B cell (primary cell): ENCODE measurements around the gene USP48. TPM values are rescaled to one million over a fixed set of nuclear protein-coding genes. Genes with fewer than 3 reads are reported as not detected.
A peak's percentile ranks its signal among the peaks of the same experiment; 100 is the strongest.

Experiments
- ATAC-seq: fragments of 200-7000 bp; cut with Tn5 transposase; one replicate; pipeline ENCODE4 v1.10.0; 2021; ENCODE audit warnings: low read depth, mild to moderate bottlenecking, moderate number of reproducible peaks, moderate library complexity
- CTCF ChIA-PET: fragments of 350-600 bp; sonication (Branson Sonifier 250); formaldehyde crosslinking; loops from one replicate; lab custom pipeline; 2021; ENCODE audit warnings: antibody characterized with exemption, inconsistent platforms; lab: Charles Lee
- POLR2A ChIA-PET: fragments of 350-600 bp; sonication (Branson Sonifier 250); formaldehyde crosslinking; loops from one replicate; lab custom pipeline; 2021; ENCODE audit warnings: antibody characterized with exemption; lab: Charles Lee
- DNase-seq: peaks from one replicate; pipeline ENCODE4 v3.0.0; 2013
- H2AFZ ChIP-seq: 2 replicates; pipeline ENCODE4 v1.6.1; 2012; ENCODE audit warnings: mild to moderate bottlenecking, low read depth, low read length; ENCODE audit not compliant: insufficient read depth, poor library complexity, severe bottlenecking
- H3K27ac ChIP-seq, 2 donors: 1 replicate in 1 of 2; 2 replicates in 1 of 2; pipeline ENCODE4 v1.5.1; 2012 to 2013; ENCODE audit warnings: low read length in 2 of 2, mild to moderate bottlenecking in 2 of 2, moderate library complexity in 1 of 2
- H3K27me3 ChIP-seq, 4 experiments: fragments of 200-600 bp in 1 of 4; sonication (generic) in 1 of 4; replicated peaks in 1 of 4; 1 replicate in 2 of 4; 2 replicates in 2 of 4; pipeline versions ENCODE4 v1.6.1 to v1.7.0; 2013 to 2016; ENCODE audit warnings: low read length in 3 of 4, mild to moderate bottlenecking in 2 of 4, mixed read lengths in 1 of 4, moderate library complexity in 1 of 4; ENCODE audit not compliant: insufficient read depth in 4 of 4, control insufficient read depth in 3 of 4; ENCODE audit errors: control extremely low read depth in 1 of 4
- H3K36me3 ChIP-seq, 2 experiments: replicated peaks in 1 of 2; 1 replicate in 1 of 2; 2 replicates in 1 of 2; pipeline versions ENCODE4 v1.6.1 to v1.7.1; 2013; ENCODE audit warnings: low read length in 1 of 2; ENCODE audit not compliant: insufficient read depth in 2 of 2, control insufficient read depth in 1 of 2; ENCODE audit errors: control extremely low read depth in 1 of 2, extremely low read depth in 1 of 2
- H3K4me1 ChIP-seq, 2 donors: fragments of 200-600 bp in 1 of 2; sonication (generic) in 1 of 2; 1 replicate in 1 of 2; 2 replicates in 1 of 2; pipeline versions ENCODE4 v1.5.1 to v1.6.1; 2013 to 2017; ENCODE audit warnings: low read length in 2 of 2; ENCODE audit not compliant: control insufficient read depth in 2 of 2, insufficient read depth in 2 of 2
- H3K4me2 ChIP-seq: replicated peaks from 2 replicates; pipeline ENCODE3; 2012; ENCODE audit warnings: mild to moderate bottlenecking, low read depth, low read length; ENCODE audit not compliant: poor library complexity, severe bottlenecking
- H3K4me3 ChIP-seq, 5 experiments: fragments of 200-600 bp in 1 of 5; sonication (generic) in 1 of 5; 1 replicate in 3 of 5; 2 replicates in 2 of 5; pipeline versions ENCODE4 v1.5.1 to v1.7.0; 2011 to 2016; ENCODE audit warnings: low read length in 4 of 5, mild to moderate bottlenecking in 4 of 5, low read depth in 2 of 5, control low read depth in 1 of 5, moderate library complexity in 1 of 5; ENCODE audit not compliant: insufficient read depth in 1 of 5; ENCODE audit errors: control extremely low read depth in 1 of 5, extremely low read depth in 1 of 5
- H3K79me2 ChIP-seq: fragments of 200-600 bp; sonication (generic); one replicate; pipeline ENCODE4 v1.6.0; 2016; ENCODE audit warnings: low read length; ENCODE audit not compliant: control insufficient read depth, insufficient read depth
- H3K9ac ChIP-seq: fragments of 200-600 bp; sonication (generic); 2 replicates; pipeline ENCODE4 v1.6.1; 2017; ENCODE audit warnings: mild to moderate bottlenecking, low read length, moderate library complexity
- H3K9me3 ChIP-seq, 3 donors: one replicate each; pipeline versions ENCODE4 v1.6.1 to v1.7.1; 2013; ENCODE audit warnings: low read length in 2 of 3; ENCODE audit not compliant: control insufficient read depth in 2 of 3, insufficient read depth in 1 of 3; ENCODE audit errors: control extremely low read depth in 1 of 3
- H4K20me1 ChIP-seq: 2 replicates; pipeline ENCODE4 v1.6.0; 2012; ENCODE audit warnings: mild to moderate bottlenecking, low read length; ENCODE audit not compliant: insufficient read depth, control insufficient read depth, poor library complexity, severe bottlenecking
- H3K27ac Mint-ChIP-seq: one replicate; pipeline ENCODE4 v1.8.0; 2021; ENCODE audit warnings: mixed read lengths
- H3K27me3 Mint-ChIP-seq: one replicate; pipeline ENCODE4 v1.8.0; 2021; ENCODE audit warnings: mixed read lengths
- H3K4me1 Mint-ChIP-seq: one replicate; pipeline ENCODE4 v1.8.0; 2021; ENCODE audit warnings: mixed read lengths
- H3K4me3 Mint-ChIP-seq: one replicate; pipeline ENCODE4 v1.8.0; 2021; ENCODE audit warnings: mixed read lengths
- H3K9me3 Mint-ChIP-seq: one replicate; pipeline ENCODE4 v1.8.0; 2022; ENCODE audit warnings: mixed read lengths; ENCODE audit not compliant: insufficient read depth
- EZH2 ChIP-seq: IDR thresholded peaks from 2 replicates; pipeline ENCODE4 v1.6.1; 2012; ENCODE audit warnings: borderline replicate concordance, low read depth, mild to moderate bottlenecking, moderate library complexity, low read length; ENCODE audit not compliant: insufficient read depth, poor library complexity, severe bottlenecking
- WGBS: methylation state at CpG from one replicate; pipeline ENCODE4 v1.1.5; 2013; ENCODE audit warnings: missing lambda C conversion rate; ENCODE audit not compliant: insufficient coverage; 5-methylcytosine and 5-hydroxymethylcytosine counted together
- intact Hi-C: fragments of 100-400 bp; cut with micrococcal nuclease; formaldehyde crosslinking; loops from one replicate; pipeline ENCODE4 v1.10.0; 2022
- polyA plus RNA-seq: library from polyadenylated mRNA; depleted of rRNA; stranded (reverse); fragments of >200 nt; gene quantifications from 2 replicates; pipeline ENCODE4 v1.2.3, GENCODE V29; 2012
- total RNA-seq, 2 donors: library from RNA; stranded (reverse); fragments of 120-200 nt in 1 of 2; gene quantifications; 1 replicate in 1 of 2; 2 replicates in 1 of 2; pipeline versions ENCODE4 v1.2.3 to v1.2.4, GENCODE V29; 2013 to 2022
- TF ChIP-seq, protein P1 (sequence below): fragments of 200-600 bp; IDR thresholded peaks from one replicate; pipeline ENCODE4 v1.8.0; 2022; ENCODE audit warnings: antibody characterized with exemption, mild to moderate bottlenecking

The USP48 gene
- total and polyA plus RNA-seq, 2 donors (not counting 1 experiment from before 2014, with no cell fraction given), result 21.2 to 135 TPM

DNA sequence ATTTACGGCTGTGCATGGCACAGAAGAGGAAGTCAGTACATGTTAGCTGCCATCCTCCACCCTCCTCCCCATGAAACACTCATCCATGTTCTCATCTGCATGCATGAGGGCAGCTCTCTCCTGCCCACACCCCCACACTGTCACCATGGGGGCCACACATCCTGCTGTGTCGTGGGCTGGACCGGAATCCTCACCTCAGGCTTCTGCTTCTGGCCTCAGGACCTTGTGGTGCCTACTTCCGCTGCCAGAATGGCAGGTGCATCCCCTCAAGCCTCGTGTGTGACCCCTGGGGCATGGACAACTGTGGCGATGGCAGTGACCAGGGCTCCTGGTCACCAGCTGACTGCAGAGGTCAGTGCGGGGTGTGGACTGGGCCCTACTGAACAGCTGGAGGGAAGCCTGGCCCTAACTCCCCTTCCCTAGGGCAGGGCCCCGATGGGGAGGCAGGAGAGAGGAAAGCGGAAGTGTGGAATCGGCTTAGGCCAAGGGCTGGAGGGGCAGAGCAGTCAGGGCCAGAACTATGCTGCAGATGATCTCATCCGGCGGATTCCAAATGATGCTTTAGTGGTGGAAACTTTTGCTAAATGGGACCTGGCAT, 32.9 kb upstream of the USP48 start:
- Histone ChIP-seq H3K4me3 (no peak overlapping the region), H3K4me1 (peaks cover 11 to 23% of the 10 kb centered on the region in 2 donors), H2AFZ (peak overlapping the region; percentile 9), H4K20me1 (no peaks in the 10 kb centered on the region), H3K4me2 (no peak overlapping the region), H3K36me3 (no peaks in the 10 kb centered on the region), H3K9me3 (peaks cover 0 to 3% (median 3%) of the 10 kb centered on the region in 3 donors), H3K79me2 (no peaks in the 10 kb centered on the region), H3K27ac (peak overlapping the region; percentile 30 to 54), H3K9ac (no peak overlapping the region), H3K27me3 (no peaks in the 10 kb centered on the region)
- ATAC-seq (peak; percentile 41), DNase-seq (peak; percentile 53)
- ChIA-PET CTCF (no interaction called here), POLR2A (no interaction called here)
- intact Hi-C loops, result no loop called here
- Mint-ChIP-seq H3K4me1 (peaks cover 17% of the 10 kb centered on the region), H3K9me3 (no peaks in the 10 kb centered on the region), H3K4me3 (peak overlapping the region; percentile 59), H3K27me3 (peaks cover 5% of the 10 kb centered on the region), H3K27ac (peak overlapping the region; percentile 68)
- TF ChIP-seq, protein P1, sequence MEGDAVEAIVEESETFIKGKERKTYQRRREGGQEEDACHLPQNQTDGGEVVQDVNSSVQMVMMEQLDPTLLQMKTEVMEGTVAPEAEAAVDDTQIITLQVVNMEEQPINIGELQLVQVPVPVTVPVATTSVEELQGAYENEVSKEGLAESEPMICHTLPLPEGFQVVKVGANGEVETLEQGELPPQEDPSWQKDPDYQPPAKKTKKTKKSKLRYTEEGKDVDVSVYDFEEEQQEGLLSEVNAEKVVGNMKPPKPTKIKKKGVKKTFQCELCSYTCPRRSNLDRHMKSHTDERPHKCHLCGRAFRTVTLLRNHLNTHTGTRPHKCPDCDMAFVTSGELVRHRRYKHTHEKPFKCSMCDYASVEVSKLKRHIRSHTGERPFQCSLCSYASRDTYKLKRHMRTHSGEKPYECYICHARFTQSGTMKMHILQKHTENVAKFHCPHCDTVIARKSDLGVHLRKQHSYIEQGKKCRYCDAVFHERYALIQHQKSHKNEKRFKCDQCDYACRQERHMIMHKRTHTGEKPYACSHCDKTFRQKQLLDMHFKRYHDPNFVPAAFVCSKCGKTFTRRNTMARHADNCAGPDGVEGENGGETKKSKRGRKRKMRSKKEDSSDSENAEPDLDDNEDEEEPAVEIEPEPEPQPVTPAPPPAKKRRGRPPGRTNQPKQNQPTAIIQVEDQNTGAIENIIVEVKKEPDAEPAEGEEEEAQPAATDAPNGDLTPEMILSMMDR, result no peak
- no peak for TF ChIP-seq EZH2
- 52% methylated on average over 10 of the region's 12 CpGs for WGBS

DNA sequence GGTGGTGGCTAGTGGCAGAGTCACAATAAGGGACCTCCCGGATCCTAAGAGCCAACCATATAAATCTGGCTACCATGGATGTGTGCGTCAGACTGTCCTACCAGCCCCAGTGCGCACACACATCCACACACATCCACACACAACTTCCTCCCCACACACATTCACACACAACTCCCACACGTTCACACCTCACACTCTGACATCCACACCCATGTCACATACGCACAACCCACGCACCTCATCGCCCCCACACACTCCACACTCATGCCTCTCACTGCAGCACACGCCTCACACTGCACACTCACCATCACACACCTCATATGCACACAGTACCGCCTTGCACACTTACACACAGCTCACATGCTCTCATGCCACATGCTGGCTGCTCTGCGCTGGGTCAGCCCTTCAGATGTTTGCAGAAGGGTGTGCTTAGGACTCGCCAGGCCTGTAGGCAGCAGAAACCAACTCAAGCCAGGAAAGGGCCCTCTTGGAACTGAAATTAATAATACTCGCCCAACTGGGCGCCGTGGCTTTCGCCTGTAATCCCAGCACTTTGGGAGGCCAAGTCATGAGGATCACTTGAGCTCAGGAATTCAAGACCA, 32.1 kb upstream of the USP48 start:
- H3K27me3 Mint-ChIP-seq, result peaks cover 8% of the 10 kb centered on the region
- H3K4me3 Mint-ChIP-seq, result peak overlapping the region; percentile 74
- H3K27ac Mint-ChIP-seq, result peak overlapping the region; percentile 60
- CTCF ChIA-PET, result no interaction called here
- no peaks in the 10 kb centered on the region for H3K9me3 Mint-ChIP-seq
- peak overlapping the region; percentile 67 for H3K9ac ChIP-seq
- no peak overlapping the region for H3K4me3 ChIP-seq
- H3K4me2 ChIP-seq, result peak overlapping the region; percentile 91
- no peaks in the 10 kb centered on the region for H3K27me3 ChIP-seq
- peaks cover 0 to 3% (median 3%) of the 10 kb centered on the region in 3 donors for H3K9me3 ChIP-seq
- intact Hi-C loops, result no loop called here
- 91% methylated on average over 15 of the region's 15 CpGs for WGBS
- peak overlapping the region; percentile 76 for H2AFZ ChIP-seq
- peaks cover 11 to 23% of the 10 kb centered on the region in 2 donors for H3K4me1 ChIP-seq
- H3K27ac ChIP-seq, result peak overlapping the region; percentile 1 to 32
- no peak for ATAC-seq
- no peaks in the 10 kb centered on the region for H3K79me2 ChIP-seq
- TF ChIP-seq, protein P1, result no peak
- no peak for TF ChIP-seq EZH2
- no peaks in the 10 kb centered on the region for H3K36me3 ChIP-seq
- POLR2A ChIA-PET, result no interaction called here
- DNase-seq, result peak; percentile 27
- no peaks in the 10 kb centered on the region for H4K20me1 ChIP-seq
- H3K4me1 Mint-ChIP-seq, result peaks cover 17% of the 10 kb centered on the region
